ENCODE results near the gene DPY19L1.
"Not testable (repeated sequence)": the region's sequence is repeated elsewhere in the genome, so short reads cannot be mapped to it uniquely, and the experiment has no call there.

Gene DPY19L1

DNA sequence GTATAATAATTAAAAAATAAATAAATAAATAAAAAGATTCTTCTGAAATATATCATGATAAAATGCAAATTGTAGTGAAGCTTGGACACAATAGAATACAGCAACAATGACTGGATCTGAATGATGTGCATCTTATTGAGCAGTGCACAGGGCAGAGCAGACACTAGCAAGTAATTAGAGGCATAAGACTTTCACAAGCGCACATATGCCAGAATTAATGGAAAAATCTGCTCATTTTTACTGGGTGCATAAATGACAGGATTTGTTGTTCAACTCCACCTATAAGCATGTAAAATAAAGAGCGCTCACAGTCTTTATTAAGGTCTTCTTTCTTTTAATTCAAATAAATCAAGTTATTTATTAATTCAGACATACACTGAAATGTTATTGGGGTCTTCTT lies 125.0 kb downstream of the DPY19L1 start:
- DNase-seq, result no peak

DNA sequence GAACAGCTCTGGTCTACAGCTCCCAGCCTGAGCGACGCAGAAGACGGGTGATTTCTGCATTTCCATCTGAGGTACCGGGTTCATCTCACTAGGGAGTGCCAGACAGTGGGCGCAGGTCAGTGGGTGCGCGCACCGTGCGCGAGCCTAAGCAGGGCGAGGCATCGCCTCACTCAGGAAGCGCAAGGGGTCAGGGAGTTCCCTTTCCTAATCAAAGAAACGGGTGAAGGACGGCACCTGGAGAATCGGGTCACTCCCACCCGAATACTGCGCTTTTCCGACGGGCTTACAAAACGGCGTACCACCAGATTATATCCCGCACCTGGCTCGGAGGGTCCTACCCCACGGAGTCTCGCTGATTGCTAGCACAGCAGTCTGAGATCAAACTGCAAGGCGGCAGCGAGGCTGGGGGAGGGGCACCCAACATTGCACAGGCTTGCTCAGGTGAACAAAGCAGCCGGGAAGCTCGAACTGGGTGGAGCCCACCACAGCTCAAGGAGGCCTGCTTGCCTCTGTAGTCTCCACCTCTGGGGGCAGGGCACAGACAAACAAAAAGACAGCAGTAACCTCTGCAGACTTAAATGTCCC lies 130.9 kb downstream of the DPY19L1 start:
- not testable (repeated sequence) for DNase-seq

DNA sequence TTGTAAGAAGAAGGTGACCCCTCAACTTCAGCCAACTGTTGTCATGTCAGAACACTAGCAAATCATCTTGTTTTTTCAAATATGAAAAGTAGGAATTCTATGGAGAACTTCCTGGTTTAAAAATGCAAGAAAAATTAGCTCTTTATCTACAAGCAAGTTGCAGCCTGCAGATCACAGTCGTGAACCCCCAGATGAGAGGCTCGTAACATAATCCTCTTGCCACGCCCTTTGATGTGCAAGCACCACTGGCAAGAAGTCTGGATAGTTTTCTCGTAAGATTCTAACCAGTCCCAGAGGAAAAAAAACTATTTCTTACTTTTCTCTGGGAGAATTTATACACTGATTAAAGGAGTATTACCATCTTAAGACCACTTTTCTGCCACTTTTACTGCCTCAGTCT lies 132.3 kb downstream of the DPY19L1 start:
- no peak for DNase-seq

DNA sequence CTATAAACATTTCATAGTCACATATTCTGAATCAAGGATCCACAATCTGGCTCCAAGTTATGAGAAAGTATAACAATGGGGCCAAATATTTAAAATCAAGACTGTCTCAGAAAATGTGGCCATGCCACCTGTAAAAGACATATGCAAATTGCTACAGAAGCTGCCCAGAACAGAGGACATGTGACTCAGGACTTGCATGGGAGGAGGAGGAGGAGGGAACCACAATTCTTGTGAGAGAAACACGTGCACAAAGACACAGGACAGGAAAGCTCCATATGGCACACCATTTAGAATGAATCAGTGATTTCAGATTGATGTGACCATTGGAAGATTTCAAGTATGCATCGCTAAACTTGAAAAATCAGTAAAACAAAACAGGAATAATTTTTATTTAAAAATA lies 133.4 kb downstream of the DPY19L1 start:
- DNase-seq, result not testable (repeated sequence)

DNA sequence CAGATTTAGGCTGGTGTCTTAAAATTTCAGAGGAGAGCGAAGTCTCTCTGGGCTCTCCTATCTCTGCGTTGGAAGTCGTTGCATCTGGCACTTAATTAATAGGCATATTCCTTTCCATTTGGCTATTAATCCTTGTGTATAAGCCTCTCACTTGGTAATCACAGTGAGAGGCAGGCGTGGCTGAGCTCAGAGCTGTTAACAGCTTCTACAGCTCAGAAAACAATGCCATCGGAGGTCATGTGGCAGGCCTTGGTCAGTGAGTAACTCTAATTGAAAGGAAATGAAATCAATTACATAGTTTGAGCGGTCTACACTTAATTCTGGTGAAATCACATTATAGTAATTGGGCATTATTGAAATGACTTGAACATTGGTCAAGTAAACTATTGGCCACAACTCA lies 135.1 kb downstream of the DPY19L1 start:
- DNase-seq, result no peak

DNA sequence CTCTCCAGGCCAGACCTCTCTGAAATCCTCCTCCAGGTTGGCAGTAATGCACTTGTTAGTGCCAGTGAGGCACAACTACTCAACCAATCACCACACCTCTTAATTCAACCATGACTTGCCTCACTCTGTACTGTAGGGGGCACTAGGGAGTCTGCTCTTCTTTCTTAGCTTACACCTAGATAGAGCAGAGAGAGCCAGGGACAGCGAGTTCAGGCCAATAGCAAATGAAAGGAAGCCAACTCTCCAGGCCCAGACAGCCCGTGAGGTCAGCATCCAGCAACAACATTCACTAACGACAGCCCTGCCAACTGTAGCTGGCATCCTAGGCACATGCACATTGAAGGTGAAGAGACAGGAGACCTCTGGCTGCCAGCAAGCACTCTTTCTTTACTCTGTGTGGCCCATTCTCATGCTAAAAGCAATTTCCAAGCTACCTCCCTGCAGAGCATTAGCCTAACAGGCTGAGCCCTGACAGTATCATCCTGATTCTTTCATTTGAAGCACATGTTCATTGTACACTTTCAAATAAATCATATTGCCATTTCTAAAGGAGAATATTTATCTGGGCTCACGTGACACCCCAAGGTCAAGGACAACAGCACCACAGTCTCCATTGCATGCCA lies 136.3 kb downstream of the DPY19L1 start:
- DNase-seq, result no peak

DNA sequence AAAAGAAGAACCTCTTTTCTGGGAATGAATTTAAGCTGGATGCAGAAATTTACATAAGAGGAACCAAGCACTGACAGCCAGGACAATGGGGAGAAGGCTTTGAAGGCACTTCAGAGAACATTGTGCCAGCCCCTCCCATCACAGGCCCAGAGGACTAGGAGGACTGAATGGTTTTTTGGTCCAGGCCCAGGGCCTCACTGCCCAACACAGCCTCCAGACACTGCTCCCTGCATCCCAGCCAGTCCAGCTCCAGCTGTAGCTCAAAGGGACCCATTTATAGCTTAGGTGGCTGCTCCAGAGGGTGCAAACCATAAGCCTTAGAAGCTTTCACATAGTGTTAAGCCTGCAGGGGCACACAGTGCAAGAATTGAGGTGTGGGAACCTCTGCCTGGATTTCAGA lies 142.1 kb downstream of the DPY19L1 start:
- no peak for DNase-seq

DNA sequence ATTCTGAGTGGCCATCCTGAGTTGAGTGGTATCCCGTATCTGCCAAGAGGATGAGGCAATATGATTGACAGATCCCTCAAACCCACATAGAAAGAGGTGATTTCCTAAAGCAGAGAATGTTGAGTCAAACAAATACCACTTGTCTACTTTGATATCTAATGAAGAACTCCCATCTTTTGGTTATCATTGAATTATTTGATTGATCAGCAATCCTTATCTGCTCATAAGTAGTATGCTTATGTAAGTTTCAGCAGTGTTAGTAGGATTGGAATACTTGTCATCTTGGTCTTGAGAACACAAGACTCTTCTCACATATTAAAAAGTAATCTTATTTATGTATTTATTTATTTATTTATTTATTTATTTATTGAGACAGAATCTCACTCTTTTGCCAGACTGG lies 147.3 kb downstream of the DPY19L1 start:
- no peak for DNase-seq

DNA sequence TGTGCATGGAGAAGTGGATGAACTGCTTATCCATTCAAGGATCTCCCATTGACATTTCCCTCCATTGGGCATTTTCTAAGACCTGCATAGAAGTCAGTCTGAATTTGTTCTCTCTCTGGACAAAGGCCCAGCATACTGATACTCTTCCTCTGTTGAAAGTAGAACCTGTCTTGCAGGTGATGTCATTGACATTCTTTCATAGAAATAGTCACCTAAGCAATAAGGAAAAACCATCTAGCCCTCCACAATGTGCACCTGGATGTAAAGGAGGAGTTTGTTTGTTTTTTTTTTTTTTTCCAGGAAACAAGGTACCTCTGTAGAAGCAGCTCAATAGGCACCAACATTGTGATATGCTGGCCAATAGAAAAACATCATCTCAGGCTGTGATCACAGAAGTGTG lies 150.4 kb downstream of the DPY19L1 start:
- DNase-seq, result no peak

DNA sequence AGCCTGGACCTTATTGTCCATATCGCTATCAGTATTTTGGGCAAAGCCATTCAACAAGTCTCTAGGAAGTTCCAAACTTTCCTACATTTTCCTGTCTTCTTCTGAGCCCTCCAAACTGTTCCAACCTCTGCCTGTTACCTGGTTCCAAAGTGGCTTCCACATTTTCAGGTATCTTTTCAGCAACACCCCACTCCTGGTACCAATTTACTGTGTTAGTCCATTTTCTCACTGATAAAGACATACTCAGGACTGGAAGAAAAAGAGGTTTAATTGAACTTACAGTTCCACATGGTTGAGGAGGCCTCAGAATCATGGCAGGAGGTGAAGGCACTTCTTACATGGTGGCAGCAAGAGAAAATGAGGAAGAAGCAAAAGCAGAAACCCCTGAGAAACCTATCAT lies 153.4 kb downstream of the DPY19L1 start:
- not testable (repeated sequence) for DNase-seq

DNA sequence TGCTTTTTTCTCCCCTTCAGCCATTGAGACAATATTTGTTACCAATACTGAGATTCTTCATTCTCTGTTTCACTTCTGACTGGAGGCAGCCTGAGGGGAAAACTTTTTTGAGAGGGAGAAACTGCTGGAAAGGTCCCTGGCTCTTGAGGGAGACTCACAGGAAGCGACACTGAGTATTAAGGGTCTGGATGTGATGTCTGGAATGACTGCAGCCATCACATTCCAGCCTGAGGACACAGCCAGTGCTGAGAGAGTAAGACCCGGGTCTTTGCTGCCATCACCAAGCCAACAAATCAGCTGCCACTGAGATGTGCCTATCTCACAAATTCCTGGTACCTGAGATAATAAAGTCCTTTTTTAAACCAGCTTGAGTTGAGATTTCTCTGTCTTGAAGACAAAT lies 157.4 kb downstream of the DPY19L1 start:
- no peak for DNase-seq

DNA sequence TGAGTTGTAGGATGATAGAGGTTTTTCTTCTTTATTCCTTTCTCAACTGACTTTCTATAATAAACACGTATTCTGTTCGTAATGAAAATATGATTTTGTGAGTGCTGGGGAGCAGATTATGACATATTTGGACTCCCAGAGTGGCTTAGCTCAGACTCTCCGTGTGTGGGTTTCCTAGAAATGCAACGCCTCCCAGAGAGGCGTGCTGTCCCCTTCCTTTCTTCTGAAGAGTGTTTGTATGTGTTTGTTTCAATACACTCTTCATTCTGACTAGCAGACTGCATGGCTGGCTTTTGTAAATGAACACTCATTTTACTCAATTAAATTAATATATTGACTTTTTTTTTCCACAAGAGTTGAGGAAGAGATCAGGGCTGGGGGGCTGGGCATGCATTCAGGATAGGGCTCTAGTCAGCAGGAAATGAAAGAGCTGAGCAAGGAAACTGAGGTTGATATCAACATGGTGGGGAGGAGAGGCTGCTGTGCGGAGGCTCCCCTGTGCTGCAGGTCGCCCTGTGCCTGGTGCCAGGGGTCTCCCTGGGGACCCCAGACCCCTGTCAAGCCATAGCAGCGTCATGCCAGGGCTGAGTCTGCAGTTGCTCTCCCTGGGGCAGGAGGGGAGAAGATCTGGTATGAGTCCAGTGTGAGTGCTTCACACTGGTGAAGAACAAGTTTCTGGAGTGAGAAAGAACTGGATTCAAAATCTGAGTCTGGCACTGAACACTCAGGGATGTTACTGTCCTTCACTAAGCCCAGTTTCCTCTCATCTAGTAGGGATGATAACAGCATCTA lies 158.1 kb downstream of the DPY19L1 start:
- DNase-seq, result not testable (repeated sequence)
